ENCODE data around the gene PLA2G12B.

- TF ChIP-seq CTCF (IDR thresholded peaks at IDR 0.05) (no peak), EP300 (IDR thresholded peaks at IDR 0.05) (no peak), POLR2A (IDR thresholded peaks at IDR 0.05) (no peak)
These were observed 10.9 kb downstream of the PLA2G12B start for GRCh38 chr10:72943498-72944234.
